ENCODE measurements around the gene KCNMB2.

DNA sequence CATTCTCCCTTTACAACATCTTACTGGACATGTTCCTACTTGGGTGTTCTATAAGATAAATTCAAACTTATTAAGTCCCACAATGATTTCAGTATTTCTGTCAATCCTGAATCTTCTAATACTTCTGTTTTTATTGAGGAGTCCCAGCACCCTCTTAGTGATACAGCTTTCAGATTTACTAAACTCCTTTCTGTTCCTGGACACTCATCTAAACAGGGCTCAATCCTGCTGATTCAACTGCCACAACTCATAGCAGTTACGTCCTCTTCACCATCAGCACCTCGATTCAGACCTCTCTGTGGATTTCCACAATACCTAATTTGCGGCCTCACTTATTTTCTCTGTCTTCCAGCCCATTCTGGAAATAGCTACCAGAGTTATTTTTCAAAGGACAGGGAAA is 101.6 kb downstream of the KCNMB2 start:
- TF ChIP-seq EZH2phosphoT487 (IDR thresholded peaks at IDR 0.05; ENCODE audit: low read depth, severe bottlenecking, unreplicated experiment) (no peak), CTCF (IDR thresholded peaks at IDR 0.05; ENCODE audit: poor library complexity) (no peak), EZH2 (IDR thresholded peaks at IDR 0.05; ENCODE audit: borderline replicate concordance) (no peak)

Measured in hepatocyte (in vitro differentiated cells).